COR-L47 (cell line): Measurements from ENCODE around the gene CAMSAP3.
"Not testable (repeated sequence)": the region's sequence is repeated elsewhere in the genome, so short reads cannot be mapped to it uniquely, and the experiment has no call there.

ENCODE experiments used
- DNase-seq: peaks from one replicate; lab custom pipeline; 2025; lab: John Stamatoyannopoulos, UW

Gene CAMSAP3

GRCh38 chr19:7575434-7576040 is 20.1 kb upstream of the CAMSAP3 start:
- DNase-seq, result no peak

DNA sequence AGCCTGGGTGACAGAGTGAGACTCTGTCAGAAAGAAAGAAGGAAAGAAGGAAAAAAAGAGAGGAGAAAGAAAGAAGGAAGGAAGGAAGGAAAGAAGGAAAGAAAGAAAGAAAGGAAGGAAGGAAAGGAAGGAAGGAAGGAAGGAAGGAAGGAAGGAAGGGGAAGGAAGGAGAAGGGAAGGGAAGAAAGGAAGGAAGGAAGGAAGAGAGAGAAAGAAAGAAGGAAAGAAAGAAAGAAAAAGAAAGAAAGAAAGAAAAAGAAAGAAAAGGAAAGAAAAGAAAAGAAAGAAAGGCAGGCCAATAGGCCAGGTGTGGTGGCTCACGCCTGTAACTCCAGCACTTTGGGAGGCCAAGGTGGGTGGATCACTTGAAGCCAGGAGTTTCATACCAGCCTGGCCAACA is 18.2 kb upstream of the CAMSAP3 start:
- DNase-seq, result not testable (repeated sequence)

DNA sequence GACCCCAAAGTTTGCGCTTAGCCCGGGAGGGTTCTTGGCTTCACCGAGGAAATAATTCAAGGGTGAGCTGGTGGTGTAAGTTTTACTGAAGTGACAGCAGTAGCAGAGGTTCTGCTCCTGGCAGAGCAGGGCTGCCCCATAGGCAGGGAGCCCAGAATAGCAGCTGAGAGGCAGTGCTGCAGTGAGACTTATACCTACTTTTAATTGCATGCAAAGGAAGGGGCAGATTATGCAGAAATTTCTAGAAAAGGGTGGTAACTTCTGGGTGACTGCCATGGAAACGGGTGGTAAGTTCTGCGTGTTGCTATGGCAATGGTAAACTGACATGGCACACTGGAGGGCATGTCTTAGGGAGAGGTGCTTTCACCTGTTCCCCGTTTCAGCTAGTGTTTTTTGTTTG is 17.5 kb upstream of the CAMSAP3 start:
- DNase-seq, result no peak

DNA sequence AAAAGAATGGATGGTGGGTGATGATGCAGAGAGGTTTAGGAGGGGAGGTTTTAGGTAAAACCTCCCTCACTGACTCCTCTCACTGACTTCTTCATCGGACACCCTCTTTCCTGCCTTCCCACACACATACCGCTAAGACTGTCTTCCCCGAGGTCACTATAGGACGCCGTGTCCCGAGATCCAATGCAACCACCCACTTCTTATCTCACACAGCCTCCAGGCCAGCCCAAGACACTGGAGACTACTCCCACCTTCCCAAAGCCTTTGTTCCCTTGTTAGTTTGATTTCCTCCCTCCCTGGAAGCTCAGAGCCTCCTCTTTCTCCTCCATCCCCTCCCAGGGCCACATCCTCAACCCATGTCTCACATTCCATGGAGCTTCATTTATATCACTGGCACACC is 16.5 kb upstream of the CAMSAP3 start:
- DNase-seq, result no peak

GRCh38 chr19:7582446-7582845 is 13.2 kb upstream of the CAMSAP3 start:
- no peak for DNase-seq

DNA sequence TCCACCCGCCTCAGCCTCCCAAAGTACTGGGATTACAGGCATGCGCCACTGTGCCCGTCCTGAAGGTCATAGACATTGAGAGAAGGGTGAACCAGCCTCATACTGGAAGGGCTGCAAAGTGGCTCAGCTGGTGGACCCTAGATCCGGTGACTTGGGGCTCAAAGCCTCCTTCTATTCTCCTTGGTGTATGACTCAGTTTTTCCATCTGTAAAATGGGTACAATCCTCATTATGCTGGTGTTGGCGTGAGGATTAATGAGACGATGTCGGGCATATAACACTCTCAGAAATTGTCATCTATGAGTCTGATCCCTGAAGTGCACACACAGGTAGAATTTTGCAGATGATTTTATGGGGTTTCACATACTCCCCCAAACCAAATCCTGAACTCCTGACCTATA is 5.8 kb upstream of the CAMSAP3 start:
- no peak for DNase-seq

DNA sequence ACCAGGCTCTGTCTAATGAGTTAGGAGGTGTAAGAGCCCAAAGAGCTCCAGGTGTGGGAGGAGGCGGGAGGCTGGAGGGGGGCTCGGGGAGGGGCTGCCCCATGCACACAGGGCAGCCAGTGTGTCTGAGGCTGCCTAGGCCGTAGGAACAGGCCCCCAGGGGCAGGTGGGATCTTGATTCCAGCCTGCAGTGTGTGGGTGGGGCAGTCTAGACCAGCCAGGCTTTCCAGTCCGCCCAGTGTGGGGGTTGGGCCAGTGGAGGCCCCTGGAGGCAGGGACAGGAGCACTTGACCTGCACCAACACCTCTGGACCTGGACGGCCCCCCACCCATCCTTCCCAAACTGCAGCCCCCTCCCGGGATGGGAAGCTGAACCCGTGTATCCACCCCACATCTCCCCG is 5.4 kb upstream of the CAMSAP3 start:
- no peak for DNase-seq

DNA sequence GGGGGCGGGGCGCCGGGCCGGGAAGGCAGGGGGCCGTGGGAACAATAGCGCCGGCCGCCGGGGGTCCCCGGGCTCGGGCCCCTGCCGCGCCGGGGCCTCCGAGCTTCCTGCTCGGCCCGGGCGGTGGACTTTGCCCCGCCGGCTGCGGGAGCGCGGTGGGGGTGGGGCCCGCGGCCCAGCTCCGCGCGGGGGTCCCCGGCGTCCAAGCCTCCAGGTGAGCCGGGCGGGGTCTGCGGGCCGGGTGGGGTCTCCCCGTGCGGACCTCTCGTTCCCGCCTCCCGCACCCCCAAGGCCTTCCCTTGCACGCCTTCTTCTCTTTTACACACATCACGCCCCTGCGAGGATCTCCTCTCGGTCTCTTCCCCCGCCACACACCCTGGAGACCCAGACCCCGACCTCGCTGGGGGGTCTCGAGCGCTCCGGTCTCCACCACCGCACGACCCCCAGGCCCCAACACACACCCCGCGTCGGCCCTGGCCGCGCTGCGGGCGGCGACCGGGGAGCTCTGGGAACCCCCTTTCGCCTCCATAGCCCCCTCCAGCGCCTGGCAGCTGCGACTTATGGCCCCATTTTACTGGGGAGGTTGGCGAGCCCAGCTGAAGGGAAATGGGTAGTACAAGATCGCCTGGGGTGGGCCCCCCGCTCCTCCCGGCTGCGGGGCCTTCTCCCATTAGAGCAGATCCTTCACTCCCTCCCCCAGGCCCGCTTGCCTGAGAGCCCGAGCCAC is 711 bp downstream of the CAMSAP3 start:
- no peak for DNase-seq

DNA sequence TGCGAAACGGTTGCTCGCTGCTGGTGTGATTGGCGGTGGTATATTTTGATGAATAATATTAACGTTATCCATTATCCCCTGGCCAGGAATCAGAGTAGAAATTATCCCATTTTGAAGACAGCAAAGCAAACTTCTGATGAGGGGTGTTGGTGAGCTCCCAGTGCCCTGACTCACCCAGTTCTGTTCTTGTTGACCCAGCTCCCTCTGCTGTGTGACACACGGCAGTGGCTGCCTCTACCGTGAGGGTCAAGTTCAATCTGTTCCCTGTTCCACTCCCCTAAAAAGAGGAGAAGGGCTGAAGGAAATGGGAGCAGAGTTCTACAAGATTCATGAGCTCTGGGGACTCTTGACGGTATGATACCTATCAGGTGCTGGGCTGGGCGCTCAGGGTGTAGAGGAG is 2.0 kb downstream of the CAMSAP3 start:
- DNase-seq, result no peak

DNA sequence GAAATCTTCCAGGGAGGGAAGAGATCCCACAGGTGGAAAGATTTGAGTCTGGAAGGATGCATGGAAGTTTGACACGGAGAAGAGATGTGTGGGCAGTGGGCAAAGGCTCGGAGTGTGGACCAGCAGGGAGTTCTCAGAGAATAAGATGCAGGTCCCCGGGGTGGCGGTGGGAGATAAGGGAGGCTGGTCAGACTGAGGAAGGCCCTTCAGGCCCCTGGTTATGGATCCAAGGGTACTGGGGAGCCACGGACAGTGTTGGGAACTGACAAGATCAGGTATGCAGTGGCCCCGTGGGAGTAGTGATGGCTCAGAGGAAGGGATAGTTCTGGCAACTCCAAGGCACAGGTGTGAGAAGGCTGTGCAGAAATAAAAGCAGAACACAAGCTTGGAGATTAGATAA is 2.5 kb downstream of the CAMSAP3 start:
- no peak for DNase-seq

DNA sequence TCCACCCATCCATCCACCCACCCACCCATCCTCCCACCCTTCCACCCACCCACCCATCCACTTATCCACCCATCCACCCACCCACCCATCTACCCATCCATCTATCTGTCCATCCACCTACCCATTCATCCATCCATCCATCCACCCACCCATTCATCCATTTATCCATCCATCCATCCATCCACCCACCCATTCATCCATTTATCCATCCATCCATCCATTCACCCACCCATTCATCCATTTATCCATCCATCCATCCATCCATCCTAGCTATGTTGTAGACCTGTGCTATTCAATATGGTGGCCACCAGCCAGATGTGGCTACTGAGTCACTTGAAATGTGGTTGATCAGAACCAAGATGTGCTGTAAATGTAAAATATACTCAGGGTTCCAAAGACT is 5.1 kb downstream of the CAMSAP3 start:
- DNase-seq, result no peak

DNA sequence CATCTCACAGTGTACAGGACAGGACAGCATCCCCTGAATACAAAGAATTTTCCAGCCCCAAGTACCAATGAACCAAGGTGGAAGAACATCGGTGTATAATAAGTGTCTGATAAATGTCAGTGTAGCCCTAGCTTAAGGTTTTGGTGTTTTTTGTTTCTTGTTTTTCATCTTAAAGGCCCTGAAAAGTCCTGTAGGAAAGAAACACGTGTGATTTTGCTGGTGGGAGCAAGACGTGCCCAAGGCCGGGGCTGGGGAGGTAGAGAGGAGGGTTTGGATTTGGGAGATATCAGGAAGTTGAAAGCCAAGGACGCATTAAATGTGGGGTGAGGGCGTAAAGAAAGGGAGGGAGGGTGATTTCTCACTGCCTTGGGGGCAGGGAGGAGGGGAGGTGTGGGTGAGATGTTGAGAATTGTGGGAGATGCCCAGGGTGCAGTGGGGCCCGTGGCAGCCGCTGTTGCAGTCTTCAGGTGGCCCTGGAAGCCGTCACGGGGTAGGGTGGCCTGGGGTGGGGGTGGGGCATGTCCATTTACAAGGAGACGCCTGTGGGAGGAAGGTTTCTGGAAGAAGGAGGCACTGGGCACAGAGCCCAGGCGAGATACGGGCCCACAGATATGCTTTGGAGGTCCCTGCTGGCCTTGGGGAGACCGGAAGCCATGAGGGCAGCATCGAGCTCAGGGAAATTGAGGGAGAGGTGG is 6.7 kb downstream of the CAMSAP3 start:
- DNase-seq, result no peak

- DNase-seq, result no peak
Measured at GRCh38 chr19:7602935-7603497, 7.4 kb downstream of the CAMSAP3 start.

- no peak for DNase-seq
Measured at GRCh38 chr19:7603919-7604318, 8.3 kb downstream of the CAMSAP3 start.

DNA sequence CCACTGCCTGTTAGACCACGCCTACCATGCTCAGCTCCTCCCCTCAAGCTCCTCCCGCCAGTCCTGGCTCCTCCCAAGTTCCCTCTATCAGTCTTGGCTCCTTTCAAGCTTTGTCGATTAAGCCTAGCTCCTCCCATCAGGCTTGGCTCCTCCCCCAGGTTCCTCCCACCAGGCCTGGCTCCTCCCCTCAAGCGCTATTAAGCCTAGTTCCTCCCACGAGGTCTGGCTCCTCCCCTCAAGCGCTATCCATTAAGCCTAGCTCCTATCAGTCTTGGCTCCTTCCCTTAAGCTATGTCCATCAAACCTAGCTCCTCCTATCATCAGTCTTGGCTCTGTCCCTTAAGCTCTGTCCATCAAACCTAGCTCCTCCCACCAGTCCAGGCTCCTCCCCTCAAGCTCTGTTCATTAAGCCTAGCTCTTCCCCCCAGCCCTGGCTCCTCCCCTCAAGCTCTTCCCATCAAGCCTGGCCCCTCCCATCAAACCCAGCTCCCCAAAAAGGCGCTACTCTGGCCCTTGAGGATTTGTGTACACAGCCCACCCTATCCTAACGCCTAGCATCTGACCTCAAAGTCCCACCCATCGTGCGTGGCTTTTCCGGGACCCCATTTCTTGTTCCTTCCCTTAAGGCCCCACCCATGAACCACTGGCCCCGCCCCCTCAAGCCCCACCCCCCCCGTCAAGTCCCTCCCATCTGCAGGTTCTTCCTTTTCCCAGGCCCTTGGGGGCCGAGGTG is 10.0 kb downstream of the CAMSAP3 start:
- no peak for DNase-seq

GRCh38 chr19:7606289-7606688 is 10.6 kb downstream of the CAMSAP3 start:
- DNase-seq, result no peak

GRCh38 chr19:7607212-7607873 is 11.7 kb downstream of the CAMSAP3 start:
- no peak for DNase-seq

GRCh38 chr19:7607874-7608560 is 12.4 kb downstream of the CAMSAP3 start:
- no peak for DNase-seq

DNA sequence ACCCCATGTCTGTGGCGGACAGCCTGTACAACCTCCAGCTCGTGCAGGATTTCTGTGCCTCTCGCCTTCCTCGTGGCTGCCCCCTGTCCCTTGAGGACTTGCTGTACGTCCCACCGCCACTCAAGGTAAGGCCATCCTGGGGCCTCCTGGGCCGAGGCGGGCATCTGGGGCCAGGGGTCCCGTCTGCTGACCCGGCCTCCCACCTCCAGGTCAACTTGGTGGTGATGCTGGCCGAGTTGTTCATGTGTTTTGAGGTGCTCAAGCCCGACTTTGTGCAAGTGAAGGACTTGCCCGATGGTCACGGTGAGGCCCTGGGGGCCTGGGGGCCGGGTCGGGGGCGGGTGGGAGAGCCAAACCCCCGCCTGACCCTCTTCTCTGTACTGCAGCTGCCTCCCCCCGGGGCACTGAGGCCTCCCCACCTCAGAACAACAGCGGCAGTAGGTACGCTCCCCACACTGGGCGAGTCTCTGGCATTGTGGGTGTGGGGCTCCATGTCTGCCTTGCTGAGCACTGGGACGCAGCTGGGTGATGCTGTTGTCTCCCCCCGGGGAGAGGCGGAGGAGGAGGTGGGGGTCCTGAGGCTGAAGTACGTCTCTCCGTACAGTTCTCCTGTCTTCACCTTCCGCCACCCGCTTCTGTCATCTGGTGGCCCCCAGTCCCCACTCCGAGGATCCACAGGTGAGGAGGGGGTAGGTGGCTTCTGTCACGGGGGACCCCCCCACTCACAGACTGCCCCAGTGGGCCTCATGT is 15.0 kb downstream of the CAMSAP3 start:
- no peak for DNase-seq

GRCh38 chr19:7611541-7612279 is 16.0 kb downstream of the CAMSAP3 start:
- DNase-seq, result no peak
